ENCODE data around the gene DSPP.

DSPP gene

DNA sequence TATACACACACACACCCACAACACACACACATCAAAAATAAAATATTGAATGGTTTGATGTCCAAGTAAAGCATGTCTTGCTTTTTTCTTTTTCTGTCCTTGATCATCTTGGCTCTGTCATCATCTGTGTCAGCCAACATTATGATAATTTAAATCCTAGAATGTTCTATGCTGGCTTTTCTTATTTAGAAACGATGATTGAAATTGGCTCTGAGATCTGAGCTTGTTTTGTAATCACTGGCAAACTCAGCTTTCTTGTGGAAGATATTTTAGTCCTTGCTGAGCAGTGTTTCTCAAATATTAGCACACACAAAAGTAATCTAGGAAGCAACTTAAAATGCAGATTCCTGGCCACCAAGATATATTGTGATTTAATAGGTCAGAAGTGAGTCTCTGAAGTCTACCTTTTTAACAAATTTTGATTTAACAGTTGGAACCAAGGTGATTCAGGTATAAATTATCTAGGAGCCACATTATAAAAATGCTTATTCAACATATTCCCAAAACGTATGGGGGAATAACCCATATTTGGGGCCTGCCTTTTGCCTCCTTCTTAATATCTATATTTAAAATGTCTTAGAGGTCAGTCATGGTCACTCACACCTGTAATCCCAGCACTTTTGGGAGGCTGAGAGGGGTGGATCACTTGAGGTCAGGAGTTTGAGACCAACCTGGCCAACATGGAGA, 24.0 kb upstream of the DSPP start:
- H3K27ac ChIP-seq = no peak overlapping the region
- ChIA-PET POLR2A (ENCODE audit: low non-redundant PET) (no interaction called here), CTCF (interaction anchor here (0.7 kb wide), 1 partner anchor 37 kb away, joined by 3 read pairs; no protein-coding TSS in a partner anchor)
- TF ChIP-seq, protein P1, sequence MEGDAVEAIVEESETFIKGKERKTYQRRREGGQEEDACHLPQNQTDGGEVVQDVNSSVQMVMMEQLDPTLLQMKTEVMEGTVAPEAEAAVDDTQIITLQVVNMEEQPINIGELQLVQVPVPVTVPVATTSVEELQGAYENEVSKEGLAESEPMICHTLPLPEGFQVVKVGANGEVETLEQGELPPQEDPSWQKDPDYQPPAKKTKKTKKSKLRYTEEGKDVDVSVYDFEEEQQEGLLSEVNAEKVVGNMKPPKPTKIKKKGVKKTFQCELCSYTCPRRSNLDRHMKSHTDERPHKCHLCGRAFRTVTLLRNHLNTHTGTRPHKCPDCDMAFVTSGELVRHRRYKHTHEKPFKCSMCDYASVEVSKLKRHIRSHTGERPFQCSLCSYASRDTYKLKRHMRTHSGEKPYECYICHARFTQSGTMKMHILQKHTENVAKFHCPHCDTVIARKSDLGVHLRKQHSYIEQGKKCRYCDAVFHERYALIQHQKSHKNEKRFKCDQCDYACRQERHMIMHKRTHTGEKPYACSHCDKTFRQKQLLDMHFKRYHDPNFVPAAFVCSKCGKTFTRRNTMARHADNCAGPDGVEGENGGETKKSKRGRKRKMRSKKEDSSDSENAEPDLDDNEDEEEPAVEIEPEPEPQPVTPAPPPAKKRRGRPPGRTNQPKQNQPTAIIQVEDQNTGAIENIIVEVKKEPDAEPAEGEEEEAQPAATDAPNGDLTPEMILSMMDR (conservative IDR thresholded peaks at IDR 0.05; ENCODE audit: low read depth) = no peak
- no peak for DNase-seq (ENCODE audit: low spot score)

DNA sequence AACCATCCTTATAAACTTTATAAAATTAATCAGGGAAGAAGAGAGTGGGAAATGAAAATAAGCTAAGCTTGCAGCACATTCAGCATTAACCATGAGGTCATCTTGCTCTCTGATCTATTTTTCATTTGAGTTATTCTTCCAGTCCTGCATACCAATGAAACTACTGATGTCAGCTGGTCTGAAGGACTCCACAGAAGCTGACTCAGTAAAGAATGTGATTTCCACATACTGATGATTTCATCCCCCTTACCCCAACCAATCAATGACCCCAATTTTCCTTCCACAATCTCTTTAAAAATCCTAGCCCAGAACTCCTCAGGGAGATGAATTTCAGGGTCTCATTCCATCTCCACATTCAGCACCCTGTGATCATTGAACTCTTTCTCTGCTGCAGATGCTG, 18.8 kb upstream of the DSPP start:
- DNase-seq (ENCODE audit: low spot score) = peak; percentile 56
- ChIA-PET POLR2A (ENCODE audit: low non-redundant PET) (no interaction called here), CTCF (no interaction called here)
- TF ChIP-seq, protein P1 (conservative IDR thresholded peaks at IDR 0.05; ENCODE audit: low read depth) = no peak
- no peak overlapping the region for H3K27ac ChIP-seq

DNA sequence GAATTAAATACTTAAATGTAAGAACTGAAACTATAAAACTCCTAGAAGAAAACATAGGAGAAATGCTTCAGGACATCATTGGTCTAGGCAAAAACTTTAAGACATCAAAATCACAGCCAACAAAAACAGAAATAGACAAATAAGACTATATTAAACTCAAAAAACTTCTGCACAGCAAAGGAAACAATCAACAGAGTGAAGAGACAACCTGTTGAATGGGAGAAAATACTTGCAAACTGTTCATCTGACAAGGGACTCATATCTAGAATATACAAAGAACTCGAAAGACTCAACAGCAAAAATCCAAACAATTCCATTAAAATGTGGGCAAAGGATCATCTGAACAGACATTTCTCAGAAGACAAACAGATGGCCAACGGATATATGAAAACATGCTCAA, 16.2 kb upstream of the DSPP start:
- H3K27ac ChIP-seq = no peak overlapping the region
- POLR2A ChIA-PET (ENCODE audit: low non-redundant PET) = no interaction called here
- DNase-seq (ENCODE audit: low spot score) = no peak
- TF ChIP-seq, protein P1 (conservative IDR thresholded peaks at IDR 0.05; ENCODE audit: low read depth) = no peak
- CTCF ChIA-PET = interaction anchor here (0.7 kb wide), 2 partner anchors 88 to 247 kb away, joined by 3 read pairs; no protein-coding TSS in a partner anchor

DNA sequence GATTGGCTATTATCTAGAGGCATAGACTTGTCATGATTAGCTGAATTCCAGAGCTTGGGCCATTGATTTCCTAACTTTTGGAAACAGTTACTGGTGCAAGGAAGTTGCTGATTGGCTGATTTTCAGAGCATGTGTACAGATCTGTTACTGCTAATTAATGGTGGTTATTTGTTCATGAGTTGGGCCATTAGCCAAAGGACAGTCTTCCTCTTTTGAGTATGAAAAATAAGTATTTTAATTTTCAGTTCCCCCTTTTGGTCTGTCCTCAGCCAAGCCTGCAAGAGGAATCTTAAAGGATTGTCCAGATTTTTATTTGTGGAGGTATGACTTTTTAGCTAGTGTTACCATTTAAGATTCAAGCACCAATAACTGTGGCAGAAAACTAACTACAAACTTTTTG, 7.0 kb upstream of the DSPP start:
- ChIA-PET CTCF (no interaction called here), POLR2A (ENCODE audit: low non-redundant PET) (no interaction called here)
- no peak for DNase-seq (ENCODE audit: low spot score)
- TF ChIP-seq, protein P1 (conservative IDR thresholded peaks at IDR 0.05; ENCODE audit: low read depth) = no peak
- H3K27ac ChIP-seq = no peak overlapping the region

DNA sequence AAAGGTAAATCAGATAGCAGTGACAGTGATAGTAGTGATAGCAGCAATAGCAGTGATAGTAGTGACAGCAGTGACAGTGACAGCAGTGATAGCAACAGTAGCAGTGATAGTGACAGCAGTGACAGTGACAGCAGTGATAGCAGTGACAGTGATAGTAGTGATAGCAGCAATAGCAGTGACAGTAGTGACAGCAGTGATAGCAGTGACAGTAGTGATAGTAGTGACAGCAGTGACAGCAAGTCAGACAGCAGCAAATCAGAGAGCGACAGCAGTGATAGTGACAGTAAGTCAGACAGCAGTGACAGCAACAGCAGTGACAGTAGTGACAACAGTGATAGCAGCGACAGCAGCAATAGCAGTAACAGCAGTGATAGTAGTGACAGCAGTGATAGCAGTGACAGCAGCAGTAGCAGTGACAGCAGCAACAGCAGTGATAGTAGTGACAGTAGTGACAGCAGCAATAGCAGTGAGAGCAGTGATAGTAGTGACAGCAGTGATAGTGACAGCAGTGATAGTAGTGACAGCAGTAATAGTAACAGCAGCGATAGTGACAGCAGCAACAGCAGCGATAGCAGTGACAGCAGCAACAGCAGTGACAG, 6.1 kb downstream of the DSPP start:
- ChIA-PET POLR2A (ENCODE audit: low non-redundant PET) (no interaction called here), CTCF (no interaction called here)
- TF ChIP-seq, protein P1 (conservative IDR thresholded peaks at IDR 0.05; ENCODE audit: low read depth) = no peak
- no peak overlapping the region for H3K27ac ChIP-seq
- no peak for DNase-seq (ENCODE audit: low spot score)

DNA sequence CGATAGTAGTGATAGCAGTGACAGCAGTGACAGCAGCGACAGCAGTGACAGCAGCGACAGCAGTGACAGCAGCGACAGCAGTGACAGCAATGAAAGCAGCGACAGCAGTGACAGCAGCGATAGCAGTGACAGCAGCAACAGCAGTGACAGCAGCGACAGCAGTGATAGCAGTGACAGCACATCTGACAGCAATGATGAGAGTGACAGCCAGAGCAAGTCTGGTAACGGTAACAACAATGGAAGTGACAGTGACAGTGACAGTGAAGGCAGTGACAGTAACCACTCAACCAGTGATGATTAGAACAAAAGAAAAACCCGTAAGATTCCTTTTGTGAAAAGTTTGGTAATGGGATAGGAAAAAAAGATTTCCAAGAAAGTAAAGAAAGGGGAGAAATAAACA, 7.9 kb downstream of the DSPP start:
- ChIA-PET POLR2A (ENCODE audit: low non-redundant PET) (no interaction called here), CTCF (no interaction called here)
- TF ChIP-seq, protein P1 (conservative IDR thresholded peaks at IDR 0.05; ENCODE audit: low read depth) = no peak
- no peak for DNase-seq (ENCODE audit: low spot score)
- no peak overlapping the region for H3K27ac ChIP-seq

All from RWPE1 (cell line).